Glutamatergic neuron (in vitro differentiated cells): ENCODE data around the gene TPM4. TPM values are rescaled to one million over a fixed set of nuclear protein-coding genes. Genes with fewer than 3 reads are reported as not detected.

Experiments used
- DNase-seq: peaks from one replicate; pipeline ENCODE4 v3.0.0; 2022
- H3K27ac Mint-ChIP-seq: one replicate; pipeline ENCODE4 v1.8.0; 2020; ENCODE audit warnings: mild to moderate bottlenecking, mixed read lengths, inconsistent platforms; ENCODE audit not compliant: unreplicated experiment
- H3K27me3 Mint-ChIP-seq: one replicate; pipeline ENCODE4 v1.8.0; 2020; ENCODE audit warnings: mild to moderate bottlenecking, moderate library complexity, mixed read lengths, inconsistent platforms; ENCODE audit not compliant: unreplicated experiment
- H3K36me3 Mint-ChIP-seq: one replicate; pipeline ENCODE4 v1.8.0; 2020; ENCODE audit warnings: mild to moderate bottlenecking, mixed read lengths, inconsistent platforms; ENCODE audit not compliant: unreplicated experiment
- H3K4me1 Mint-ChIP-seq: one replicate; pipeline ENCODE4 v1.8.0; 2020; ENCODE audit warnings: mild to moderate bottlenecking, low read depth, mixed read lengths, inconsistent platforms; ENCODE audit not compliant: unreplicated experiment
- H3K4me3 Mint-ChIP-seq: one replicate; pipeline ENCODE4 v1.8.0; 2020; ENCODE audit warnings: mild to moderate bottlenecking, mixed read lengths, inconsistent platforms; ENCODE audit not compliant: unreplicated experiment
- H3K9me3 Mint-ChIP-seq: one replicate; pipeline ENCODE4 v1.8.0; 2020; ENCODE audit warnings: mild to moderate bottlenecking, moderate library complexity, mixed read lengths, inconsistent platforms; ENCODE audit not compliant: unreplicated experiment
- total RNA-seq: library from RNA; stranded (reverse); fragmentation: NEBNext Ultra II Directional; extraction: Animal tissue kit (Norgen Biotek cat#: 25700); gene quantifications from one replicate; pipeline ENCODE4 v1.2.1, GENCODE V29; 2021; ENCODE audit not compliant: unreplicated experiment
- TF ChIP-seq, protein P1 (sequence below): fragments of 200-600 bp; sonication (generic); IDR thresholded peaks from one replicate; pipeline ENCODE4 v1.5.0; 2021; ENCODE audit not compliant: partially characterized antibody, unreplicated experiment

Gene TPM4
- total RNA-seq, 1 donor from 2014 or later = 310 TPM

DNA sequence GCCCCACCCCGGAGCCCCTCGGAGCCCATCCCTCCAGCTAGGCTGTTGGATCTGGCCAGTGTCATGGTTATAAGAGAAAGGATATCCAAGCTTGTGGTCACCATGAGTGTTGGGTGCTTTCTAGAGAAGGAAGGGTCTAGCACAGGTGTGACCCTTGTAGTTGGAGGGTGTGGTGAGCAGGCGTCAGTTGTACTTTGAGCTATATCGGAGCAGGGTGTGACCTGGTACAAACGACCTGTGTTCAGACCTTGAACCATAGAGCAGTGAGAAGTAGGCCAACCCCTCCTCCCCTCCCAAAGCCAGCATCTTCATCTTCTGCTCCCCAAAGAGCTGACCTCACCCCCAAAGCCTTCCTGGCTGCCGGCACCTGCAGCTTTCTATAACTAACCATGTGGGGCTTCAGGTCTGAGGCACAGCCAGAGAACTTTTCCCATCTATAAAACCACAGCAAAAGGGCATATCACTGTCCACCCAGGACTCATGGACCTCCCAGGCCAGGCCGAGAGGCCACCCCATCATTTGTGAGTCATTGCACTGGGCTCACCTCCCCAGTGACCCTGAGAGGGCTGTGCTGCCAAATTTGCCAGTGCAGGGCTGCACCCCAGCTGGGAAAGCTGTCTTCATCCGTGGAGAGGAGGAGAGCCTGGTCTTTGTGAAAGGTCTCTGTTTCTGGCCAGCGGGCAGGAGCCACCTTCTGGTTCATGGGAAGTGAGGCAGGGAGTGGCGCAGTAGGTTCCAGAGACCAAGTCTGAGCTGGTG lies 49.6 kb downstream of the TPM4 start:
- Mint-ChIP-seq H3K27ac (no peak overlapping the region), H3K36me3 (no peaks in the 10 kb centered on the region), H3K27me3 (peaks cover 4% of the 10 kb centered on the region), H3K4me1 (peaks cover 3% of the 10 kb centered on the region), H3K4me3 (no peak overlapping the region), H3K9me3 (peaks cover 7% of the 10 kb centered on the region)
- TF ChIP-seq, protein P1, sequence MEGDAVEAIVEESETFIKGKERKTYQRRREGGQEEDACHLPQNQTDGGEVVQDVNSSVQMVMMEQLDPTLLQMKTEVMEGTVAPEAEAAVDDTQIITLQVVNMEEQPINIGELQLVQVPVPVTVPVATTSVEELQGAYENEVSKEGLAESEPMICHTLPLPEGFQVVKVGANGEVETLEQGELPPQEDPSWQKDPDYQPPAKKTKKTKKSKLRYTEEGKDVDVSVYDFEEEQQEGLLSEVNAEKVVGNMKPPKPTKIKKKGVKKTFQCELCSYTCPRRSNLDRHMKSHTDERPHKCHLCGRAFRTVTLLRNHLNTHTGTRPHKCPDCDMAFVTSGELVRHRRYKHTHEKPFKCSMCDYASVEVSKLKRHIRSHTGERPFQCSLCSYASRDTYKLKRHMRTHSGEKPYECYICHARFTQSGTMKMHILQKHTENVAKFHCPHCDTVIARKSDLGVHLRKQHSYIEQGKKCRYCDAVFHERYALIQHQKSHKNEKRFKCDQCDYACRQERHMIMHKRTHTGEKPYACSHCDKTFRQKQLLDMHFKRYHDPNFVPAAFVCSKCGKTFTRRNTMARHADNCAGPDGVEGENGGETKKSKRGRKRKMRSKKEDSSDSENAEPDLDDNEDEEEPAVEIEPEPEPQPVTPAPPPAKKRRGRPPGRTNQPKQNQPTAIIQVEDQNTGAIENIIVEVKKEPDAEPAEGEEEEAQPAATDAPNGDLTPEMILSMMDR = no peak
- DNase-seq = no peak

DNA sequence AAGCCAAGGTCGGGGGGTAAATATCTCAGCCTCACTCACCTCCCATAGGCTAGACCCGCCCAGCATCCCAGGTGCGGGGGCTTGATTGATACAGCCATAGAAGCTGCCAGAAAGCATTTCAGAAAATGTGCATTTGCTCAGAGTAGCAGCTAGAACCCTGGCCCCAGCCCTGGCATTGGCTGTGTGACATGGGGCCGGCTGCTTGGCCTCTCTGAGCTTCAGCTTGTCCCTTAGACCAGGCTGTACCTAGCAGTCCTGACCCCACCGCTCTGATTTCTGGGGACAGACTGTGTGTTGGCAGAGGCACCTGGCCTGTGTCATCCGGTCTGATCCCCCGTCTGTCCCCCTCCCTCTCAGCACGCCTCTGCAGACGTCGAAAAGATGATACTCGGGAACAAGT lies 50.8 kb downstream of the TPM4 start:
- H3K4me1 Mint-ChIP-seq = peaks cover 3% of the 10 kb centered on the region
- H3K27me3 Mint-ChIP-seq = peaks cover 4% of the 10 kb centered on the region
- no peak overlapping the region for H3K4me3 Mint-ChIP-seq
- H3K36me3 Mint-ChIP-seq = peaks cover 6% of the 10 kb centered on the region
- H3K9me3 Mint-ChIP-seq = peaks cover 5% of the 10 kb centered on the region
- TF ChIP-seq, protein P1 = no peak
- no peak for DNase-seq
- H3K27ac Mint-ChIP-seq = no peak overlapping the region

DNA sequence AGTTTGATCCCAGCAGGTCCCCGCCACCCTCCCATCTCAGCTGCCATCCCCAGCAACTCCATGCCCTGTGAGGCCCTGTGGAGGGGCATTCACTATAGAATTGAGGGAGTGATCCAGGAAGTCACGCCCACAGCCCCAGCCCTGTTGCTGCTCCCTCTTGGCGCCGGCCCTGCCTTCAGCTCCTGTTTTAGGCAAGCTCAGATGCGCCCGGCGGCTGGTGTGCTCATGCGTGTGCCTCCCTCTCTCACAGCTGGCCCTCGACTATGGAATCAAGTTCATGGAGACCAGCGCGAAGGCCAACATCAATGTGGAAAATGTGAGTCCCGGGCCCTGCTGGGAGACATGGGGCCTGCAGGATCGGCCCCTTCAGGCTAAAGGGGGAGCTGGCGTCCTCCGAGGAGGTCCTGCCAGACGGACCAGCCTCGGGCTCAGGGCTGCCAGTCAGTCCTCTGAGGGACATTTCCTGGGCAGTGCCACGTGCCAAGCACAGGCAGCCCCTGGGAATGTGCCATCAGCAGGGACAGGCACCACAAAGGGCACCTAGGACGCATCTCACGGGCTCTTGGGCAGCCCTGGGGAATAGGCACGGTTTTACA lies 51.6 kb downstream of the TPM4 start:
- peaks cover 6% of the 10 kb centered on the region for H3K36me3 Mint-ChIP-seq

DNA sequence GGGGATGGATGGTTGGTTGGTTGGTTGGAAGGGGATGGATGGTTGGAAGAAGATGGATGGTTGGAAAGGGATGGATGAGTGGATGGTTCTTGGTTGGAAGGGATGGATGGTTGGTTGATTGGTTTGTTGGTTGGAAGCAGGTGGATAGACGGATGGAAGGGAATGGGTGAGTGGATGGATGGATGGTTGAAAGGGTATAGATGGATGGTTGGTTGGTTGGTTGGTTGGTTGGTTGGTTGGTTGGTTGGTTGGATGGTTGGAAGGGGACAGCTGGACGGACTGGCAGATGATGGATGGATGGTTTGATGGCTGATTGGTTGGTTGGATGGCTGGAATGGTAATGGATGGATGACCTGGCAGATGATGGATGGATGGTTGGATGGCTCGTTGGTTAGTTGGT lies 55.4 kb downstream of the TPM4 start:
- peaks cover 12% of the 10 kb centered on the region for H3K36me3 Mint-ChIP-seq

More for the DNA sequence above, 51.6 kb downstream of the TPM4 start:
- DNase-seq = no peak
- peaks cover 5% of the 10 kb centered on the region for H3K9me3 Mint-ChIP-seq
- H3K27ac Mint-ChIP-seq = no peak overlapping the region
- peaks cover 3% of the 10 kb centered on the region for H3K4me1 Mint-ChIP-seq
- TF ChIP-seq, protein P1 = no peak
- H3K27me3 Mint-ChIP-seq = peaks cover 4% of the 10 kb centered on the region
- H3K4me3 Mint-ChIP-seq = no peak overlapping the region

More for the DNA sequence above, 55.4 kb downstream of the TPM4 start:
- Mint-ChIP-seq H3K4me3 (no peak overlapping the region), H3K9me3 (peaks cover 14% of the 10 kb centered on the region), H3K4me1 (no peaks in the 10 kb centered on the region), H3K27me3 (no peaks in the 10 kb centered on the region), H3K27ac (no peak overlapping the region)
- no peak for DNase-seq
- TF ChIP-seq, protein P1 = no peak
